HEK293 (cell line): ENCODE data around the gene PTPRF.

Experiments used
- SETDB1 ChIP-seq: IDR thresholded peaks from one replicate; pipeline ENCODE4 v1.6.1; 2017; ENCODE audit warnings: mild to moderate bottlenecking, low read length, moderate library complexity, mixed read lengths; ENCODE audit not compliant: insufficient read length
- ZNF530 ChIP-seq: fragments of 450-650 bp; formaldehyde crosslinking; IDR thresholded peaks from 2 replicates; pipeline ENCODE4 v1.5.1; 2016; ENCODE audit warnings: low read depth, missing biosample characterization, missing genetic modification characterization
- ZNF776 ChIP-seq: fragments of 450-650 bp; formaldehyde crosslinking; IDR thresholded peaks from 2 replicates; pipeline ENCODE4 v1.5.0; 2017; ENCODE audit warnings: missing biosample characterization, missing genetic modification characterization, borderline replicate concordance
- TF ChIP-seq, protein P1 (sequence below): fragments of 450-650 bp; formaldehyde crosslinking; IDR thresholded peaks from 2 replicates; pipeline ENCODE4; 2016; ENCODE audit warnings: missing biosample characterization, missing genetic modification characterization
- TF ChIP-seq, protein P2 (sequence below): fragments of 450-650 bp; formaldehyde crosslinking; IDR thresholded peaks from 2 replicates; pipeline ENCODE4 v1.5.1; 2016; ENCODE audit warnings: missing biosample characterization, missing genetic modification characterization
- TF ChIP-seq, protein P3 (sequence below): fragments of 450-650 bp; formaldehyde crosslinking; IDR thresholded peaks from 2 replicates; pipeline ENCODE4 v1.5.1; 2016; ENCODE audit warnings: missing biosample characterization, missing genetic modification characterization

- TF ChIP-seq, protein P1, sequence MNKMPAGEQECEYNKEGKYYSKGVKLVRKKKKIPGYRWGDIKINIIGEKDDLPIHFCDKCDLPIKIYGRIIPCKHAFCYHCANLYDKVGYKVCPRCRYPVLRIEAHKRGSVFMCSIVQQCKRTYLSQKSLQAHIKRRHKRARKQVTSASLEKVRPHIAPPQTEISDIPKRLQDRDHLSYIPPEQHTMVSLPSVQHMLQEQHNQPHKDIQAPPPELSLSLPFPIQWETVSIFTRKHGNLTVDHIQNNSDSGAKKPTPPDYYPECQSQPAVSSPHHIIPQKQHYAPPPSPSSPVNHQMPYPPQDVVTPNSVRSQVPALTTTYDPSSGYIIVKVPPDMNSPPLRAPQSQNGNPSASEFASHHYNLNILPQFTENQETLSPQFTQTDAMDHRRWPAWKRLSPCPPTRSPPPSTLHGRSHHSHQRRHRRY (tag by site-specific recombination) = no peak
- TF ChIP-seq, protein P2, sequence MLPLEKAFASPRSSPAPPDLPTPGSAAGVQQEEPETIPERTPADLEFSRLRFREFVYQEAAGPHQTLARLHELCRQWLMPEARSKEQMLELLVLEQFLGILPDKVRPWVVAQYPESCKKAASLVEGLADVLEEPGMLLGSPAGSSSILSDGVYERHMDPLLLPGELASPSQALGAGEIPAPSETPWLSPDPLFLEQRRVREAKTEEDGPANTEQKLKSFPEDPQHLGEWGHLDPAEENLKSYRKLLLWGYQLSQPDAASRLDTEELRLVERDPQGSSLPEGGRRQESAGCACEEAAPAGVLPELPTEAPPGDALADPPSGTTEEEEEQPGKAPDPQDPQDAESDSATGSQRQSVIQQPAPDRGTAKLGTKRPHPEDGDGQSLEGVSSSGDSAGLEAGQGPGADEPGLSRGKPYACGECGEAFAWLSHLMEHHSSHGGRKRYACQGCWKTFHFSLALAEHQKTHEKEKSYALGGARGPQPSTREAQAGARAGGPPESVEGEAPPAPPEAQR (tag by site-specific recombination) = no peak
- TF ChIP-seq, protein P3, sequence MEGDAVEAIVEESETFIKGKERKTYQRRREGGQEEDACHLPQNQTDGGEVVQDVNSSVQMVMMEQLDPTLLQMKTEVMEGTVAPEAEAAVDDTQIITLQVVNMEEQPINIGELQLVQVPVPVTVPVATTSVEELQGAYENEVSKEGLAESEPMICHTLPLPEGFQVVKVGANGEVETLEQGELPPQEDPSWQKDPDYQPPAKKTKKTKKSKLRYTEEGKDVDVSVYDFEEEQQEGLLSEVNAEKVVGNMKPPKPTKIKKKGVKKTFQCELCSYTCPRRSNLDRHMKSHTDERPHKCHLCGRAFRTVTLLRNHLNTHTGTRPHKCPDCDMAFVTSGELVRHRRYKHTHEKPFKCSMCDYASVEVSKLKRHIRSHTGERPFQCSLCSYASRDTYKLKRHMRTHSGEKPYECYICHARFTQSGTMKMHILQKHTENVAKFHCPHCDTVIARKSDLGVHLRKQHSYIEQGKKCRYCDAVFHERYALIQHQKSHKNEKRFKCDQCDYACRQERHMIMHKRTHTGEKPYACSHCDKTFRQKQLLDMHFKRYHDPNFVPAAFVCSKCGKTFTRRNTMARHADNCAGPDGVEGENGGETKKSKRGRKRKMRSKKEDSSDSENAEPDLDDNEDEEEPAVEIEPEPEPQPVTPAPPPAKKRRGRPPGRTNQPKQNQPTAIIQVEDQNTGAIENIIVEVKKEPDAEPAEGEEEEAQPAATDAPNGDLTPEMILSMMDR = no peak
- no peak for TF ChIP-seq SETDB1
- no peak for TF ChIP-seq ZNF776 (tag by site-specific recombination)
- TF ChIP-seq ZNF530 (tag by site-specific recombination) = no peak
These were observed 5.9 kb upstream of the PTPRF start for GRCh38 chr1:43524804-43525203.
